Ishikawa (cell line): ENCODE data around the gene SWT1.

Source experiments
- EP300 ChIP-seq: IDR thresholded peaks from 2 replicates; pipeline ENCODE4 v1.6.1; 2012; ENCODE audit warnings: borderline replicate concordance
- FOXM1 ChIP-seq: IDR thresholded peaks from 2 replicates; pipeline ENCODE4 v1.6.1; 2012; ENCODE audit warnings: low read depth, borderline replicate concordance
- RAD21 ChIP-seq: IDR thresholded peaks from 2 replicates; pipeline ENCODE4 v1.6.1; 2012; ENCODE audit warnings: low read depth
- REST ChIP-seq: IDR thresholded peaks from 2 replicates; pipeline ENCODE4 v1.6.1; 2012; ENCODE audit warnings: low read depth, mild to moderate bottlenecking
- TAF1 ChIP-seq: IDR thresholded peaks from 2 replicates; pipeline ENCODE4 v1.6.1; 2012; ENCODE audit warnings: low read depth, mild to moderate bottlenecking

GRCh38 chr1:185108321-185108720 is 48.6 kb upstream of the SWT1 start:
- TF ChIP-seq TAF1: no peak
- no peak for TF ChIP-seq EP300
- no peak for TF ChIP-seq FOXM1
- no peak for TF ChIP-seq REST
- no peak for TF ChIP-seq RAD21
